ENCODE measurements around the gene SYNJ2.
A peak's percentile ranks its signal among the peaks of the same experiment; 100 is the strongest.

Gene SYNJ2

DNA sequence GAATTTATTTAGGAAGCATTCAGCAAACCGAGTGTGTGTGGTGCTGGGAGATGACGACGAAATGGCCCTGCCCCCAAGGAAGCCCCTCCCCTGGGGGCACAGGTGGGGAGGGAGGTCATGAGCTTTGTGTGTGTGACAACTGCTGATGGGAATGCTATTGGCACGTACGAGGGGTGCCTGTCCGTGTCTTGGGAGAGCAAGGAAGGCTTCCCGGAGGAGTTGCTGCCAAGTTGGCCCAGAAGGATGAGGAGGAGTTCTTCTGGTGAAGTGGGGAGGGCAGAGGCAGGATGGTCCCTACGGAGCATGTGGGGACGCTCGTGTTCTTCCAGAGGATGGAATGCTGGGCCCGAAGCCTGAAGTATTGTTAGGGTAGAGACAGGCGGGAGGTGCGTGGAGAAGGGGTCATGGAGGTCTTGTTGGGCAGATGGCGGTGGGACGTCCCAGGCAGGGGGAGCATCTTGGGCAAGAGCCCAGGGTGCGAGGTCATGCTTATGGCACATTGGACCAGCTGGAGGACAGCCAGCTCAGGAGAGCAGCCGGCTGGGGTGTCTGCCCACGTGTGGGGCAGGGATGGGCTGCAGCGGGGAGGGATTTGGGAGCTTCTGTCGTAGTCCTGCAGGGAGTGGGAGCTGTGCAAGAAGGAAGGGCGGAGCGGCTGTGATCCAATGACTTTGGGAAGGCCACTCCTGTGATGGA is 46.1 kb downstream of the SYNJ2 start:
- no peak for DNase-seq (ENCODE audit: low read depth in 2 of 2)

DNA sequence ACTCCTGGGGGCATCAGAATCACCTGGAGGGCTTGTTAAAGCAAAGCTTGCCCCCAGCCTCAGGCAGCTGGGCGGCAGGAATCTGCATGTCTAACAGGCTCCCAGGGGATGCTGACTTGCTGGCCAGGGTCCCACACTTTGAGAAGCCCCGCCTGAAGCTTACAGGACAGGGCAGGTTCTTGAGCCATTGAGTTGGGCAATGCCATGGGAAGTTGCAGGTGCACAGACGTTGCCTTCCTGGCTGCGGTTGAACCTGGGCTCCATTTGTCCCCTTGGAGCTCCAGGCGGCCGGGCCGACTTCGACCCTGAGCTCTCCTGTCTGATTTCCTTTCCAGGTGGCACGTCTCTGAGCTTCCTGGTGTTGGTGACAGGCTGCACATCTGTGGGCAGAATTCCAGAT is 46.8 kb downstream of the SYNJ2 start:
- DNase-seq (ENCODE audit: low read depth in 2 of 2), result no peak

DNA sequence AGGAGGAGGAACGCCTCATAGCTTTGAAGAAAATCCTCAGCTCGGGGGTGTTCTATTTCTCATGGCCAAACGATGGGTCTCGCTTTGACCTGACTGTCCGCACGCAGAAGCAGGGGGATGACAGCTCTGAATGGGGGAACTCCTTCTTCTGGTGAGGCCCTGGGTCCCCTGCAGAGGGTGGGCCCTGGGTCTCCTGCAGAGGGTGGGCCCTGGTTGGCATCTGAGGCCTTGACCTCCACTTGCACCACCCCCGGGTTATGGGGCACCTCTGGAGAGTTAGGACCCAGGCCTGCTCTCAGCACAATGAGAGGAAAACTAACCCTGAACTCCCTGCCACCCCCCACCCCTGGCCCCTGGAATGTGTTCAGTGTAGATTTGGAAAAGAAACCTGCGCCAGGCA is 47.2 kb downstream of the SYNJ2 start:
- DNase-seq (ENCODE audit: low read depth in 2 of 2), result no peak

DNA sequence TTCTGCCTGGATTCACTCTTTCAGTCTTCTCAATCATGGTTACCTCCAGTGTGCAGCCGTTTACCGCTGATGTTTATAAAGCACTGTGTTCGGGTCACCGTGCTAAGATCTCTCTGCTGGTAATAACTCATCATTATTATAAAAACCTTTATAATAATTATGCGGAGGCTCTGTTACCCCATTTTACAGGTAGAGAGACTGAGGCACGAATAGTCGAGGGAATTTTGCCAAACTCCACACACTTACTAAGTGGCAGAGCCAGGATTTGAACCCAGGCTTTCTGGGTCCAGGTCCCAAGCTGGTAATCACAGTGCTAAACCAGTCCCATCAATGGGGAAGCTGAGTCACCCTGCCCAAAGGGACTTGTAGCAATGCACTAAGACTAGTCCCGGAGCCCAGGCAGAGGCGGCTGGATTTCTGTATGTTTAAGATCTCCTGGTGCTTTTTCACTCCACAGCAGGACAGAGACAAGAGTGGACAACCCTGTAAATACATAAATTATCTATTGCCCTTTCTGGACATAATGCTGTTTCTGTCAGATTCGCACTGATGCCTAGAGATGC is 48.1 kb downstream of the SYNJ2 start:
- DNase-seq (ENCODE audit: low read depth in 2 of 2), result no peak

DNA sequence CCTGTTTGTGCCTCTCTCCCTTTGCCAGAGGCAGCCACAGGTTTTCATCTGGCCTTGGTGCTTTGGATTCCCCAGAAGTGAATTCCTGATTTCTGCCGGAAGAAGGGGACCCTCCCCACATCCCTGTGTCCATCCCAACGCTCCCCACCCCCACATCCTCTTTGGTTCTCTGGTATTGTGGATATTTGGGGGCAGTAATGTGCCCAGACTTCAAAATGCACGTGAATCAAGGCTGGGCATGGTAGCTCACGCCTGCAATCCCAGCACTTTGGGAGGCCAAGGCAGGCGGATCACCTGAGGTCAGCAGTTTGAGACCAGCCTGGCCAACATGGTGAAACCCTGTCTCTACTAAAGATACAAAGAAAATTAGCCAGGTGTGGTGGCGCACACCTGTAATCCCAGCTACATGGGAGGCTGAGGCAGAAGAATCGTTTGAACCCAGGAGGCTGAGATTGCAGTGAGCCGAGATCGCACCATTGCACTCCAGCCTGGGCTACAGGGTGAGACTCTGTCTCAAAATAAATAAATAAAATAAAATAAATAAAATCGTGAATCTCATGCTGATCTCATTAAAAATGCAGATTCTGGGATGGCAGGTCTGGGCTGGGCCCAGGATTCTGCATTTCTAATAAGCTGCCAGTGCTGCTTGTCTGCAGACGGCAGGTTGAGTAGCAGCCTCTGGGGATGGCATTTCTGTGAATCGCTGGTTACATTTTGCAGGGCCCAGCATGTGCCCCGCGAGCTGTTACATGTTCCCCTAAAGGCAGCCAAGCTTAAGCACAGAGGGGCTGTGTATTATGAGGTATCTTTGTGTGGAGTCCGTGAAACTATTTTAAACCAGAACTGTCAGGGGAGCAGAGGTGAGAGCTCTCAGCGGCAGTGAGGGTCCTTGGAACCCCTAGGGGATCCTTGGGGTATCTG is 49.0 kb downstream of the SYNJ2 start:
- DNase-seq (ENCODE audit: low read depth in 2 of 2), result no peak

DNA sequence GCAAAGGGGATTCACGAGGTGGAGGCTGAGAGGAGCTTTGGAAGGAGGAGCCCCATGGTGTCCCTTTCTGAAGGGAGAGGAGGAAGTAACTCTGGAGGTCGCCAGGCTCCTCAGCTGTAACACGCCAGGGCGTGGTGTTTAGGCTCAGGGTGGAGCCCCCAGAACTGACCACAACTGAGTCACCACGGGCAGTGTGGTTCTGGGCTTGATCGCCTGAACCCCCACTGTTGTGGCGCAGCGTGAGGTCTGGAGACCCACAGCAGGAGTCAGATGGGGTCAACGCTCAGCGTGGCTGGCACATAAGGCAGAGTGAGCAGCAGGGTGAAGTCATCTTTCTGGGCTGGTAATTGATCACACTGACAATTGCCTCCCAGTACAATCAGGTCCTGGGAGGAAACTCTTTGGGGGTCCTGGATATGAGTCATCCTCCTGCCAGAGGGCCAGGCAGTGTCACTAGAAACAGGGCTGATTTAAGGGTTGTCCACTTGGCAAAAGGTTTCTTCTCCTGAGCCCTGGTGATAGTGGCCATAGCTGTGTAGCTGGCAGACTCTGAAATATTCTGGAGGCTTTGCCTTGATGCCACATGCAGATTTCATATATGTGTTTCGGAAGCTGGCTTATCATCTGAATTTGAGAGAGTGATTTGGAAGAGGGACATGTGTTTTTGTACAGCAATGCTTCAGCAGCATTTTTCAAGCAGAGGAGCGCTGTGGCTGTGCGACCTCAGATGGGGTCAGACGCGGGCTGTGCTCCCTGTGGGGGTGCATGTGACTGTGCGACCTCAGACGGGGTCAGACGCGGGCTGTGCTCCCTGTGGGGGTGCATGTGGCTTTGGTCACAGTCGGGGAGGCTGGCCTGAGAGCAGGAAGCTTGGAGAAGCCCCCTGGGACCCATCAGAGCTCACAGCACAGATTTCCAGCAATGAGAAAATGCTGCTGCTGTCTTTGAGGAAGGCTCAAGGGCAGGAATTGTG is 50.0 kb downstream of the SYNJ2 start:
- DNase-seq (ENCODE audit: low read depth in 2 of 2), result peak; percentile 68 to 73

DNA sequence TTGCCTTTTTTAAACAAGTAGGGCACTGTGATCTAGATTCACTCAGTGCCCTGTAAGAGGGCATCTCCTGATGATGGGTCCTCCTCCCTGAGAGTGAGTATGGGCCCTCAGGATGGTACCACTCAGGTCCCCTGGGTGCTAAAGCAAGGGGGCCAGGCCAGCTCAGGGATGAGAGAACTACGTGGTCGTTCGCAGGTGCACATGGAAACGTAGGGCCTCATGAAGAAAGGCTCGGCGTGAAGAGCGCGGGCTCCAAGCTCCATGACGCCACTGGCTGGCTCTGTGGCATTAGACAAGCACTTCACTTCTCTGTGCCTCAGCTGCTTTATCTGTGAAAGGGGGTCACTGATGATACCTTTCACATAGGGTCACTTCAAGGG is 50.7 kb downstream of the SYNJ2 start:
- DNase-seq (ENCODE audit: low read depth in 2 of 2), result no peak

DNA sequence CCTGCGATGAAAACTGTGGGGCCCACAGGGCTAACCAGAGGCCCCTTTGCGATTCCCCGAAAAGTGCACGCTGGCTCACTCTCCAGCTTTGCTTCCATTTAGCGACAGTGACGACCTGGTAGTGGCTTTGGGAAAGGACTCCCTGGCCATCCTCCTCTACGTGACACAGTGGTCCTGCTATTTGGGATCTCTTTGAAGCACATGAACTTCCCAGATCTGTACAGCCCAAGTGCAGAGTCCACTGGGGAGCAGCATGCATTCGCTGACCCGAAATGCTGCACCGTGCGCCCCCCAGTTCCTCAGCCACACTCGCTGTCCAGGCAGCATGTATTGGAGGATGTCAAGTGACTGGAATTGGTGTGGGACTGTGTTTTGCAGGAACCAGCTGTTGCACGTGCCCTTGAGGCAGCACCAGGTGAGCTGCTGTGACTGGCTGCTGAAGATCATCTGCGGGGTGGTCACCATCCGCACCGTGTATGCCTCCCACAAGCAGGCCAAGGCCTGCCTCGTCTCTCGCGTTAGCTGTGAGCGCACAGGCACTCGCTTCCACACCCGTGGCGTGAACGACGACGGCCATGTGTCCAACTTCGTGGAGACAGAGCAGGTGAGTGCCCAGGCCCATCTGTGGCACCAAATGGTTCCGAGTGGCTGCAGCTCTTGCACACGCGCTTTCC is 51.6 kb downstream of the SYNJ2 start:
- no peak for DNase-seq (ENCODE audit: low read depth in 2 of 2)

DNA sequence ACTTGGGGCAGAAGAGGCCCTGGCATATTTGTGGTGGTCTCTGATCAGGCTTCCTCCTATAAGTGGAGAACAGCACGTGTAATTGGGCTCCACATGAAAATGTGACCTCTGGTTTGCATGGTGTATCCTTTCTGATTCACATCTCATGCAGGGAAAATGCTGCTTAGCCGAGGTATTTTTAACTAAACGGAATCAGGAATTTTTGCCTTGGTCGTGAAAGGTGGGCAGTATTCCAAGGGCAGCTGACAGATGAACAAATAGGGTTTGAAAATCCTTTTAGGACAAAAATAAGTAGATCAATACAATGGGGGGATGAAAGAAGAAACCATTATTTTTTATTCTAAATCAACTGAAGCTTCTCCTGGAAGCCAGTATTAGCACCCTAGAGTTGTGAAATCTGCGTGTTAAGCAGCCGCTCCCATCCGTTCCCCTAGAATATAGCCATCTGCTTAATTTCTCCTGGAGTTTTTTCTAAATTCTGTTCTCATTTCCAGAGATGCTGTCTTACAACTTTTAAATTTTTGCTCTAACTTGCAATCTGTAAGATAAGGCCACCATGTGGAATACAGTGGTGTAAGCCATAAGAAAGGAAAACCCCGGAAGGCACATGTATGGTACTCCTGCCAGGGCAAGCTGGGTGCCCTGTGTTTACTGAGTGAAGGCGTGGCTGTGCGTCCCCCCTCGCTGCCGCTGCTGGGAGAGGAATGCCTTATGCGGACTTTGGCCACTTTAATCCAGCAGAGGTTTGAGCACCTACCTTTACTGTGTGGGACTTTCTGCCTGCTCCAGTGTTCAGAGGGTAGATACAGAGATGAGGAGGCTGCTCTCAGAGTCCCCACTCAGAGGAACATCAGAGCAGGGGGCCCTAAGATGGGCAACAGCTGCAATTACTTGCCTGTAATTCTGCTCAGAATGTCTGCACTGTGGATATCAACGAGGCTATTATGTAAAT is 52.4 kb downstream of the SYNJ2 start:
- DNase-seq (ENCODE audit: low read depth in 2 of 2), result no peak

DNA sequence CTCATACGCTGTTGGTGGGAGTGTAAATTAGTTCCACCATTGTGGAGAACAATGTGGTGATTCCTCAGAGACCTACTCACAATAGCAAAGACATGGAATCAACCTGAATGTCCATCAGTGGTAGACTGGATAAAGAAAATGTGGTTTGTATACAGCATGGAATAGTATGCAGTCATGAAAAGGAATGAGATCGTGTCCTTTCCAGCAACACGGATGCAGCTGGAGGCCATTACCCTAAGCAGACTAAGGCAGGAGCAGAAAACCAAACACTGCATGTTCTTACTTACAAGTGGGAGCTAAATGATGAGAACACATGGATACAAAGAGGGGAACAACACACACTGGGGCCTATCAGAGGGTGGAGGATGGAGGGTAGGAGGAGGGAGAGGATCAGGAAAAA is 54.6 kb downstream of the SYNJ2 start:
- no peak for DNase-seq (ENCODE audit: low read depth in 2 of 2)

DNA sequence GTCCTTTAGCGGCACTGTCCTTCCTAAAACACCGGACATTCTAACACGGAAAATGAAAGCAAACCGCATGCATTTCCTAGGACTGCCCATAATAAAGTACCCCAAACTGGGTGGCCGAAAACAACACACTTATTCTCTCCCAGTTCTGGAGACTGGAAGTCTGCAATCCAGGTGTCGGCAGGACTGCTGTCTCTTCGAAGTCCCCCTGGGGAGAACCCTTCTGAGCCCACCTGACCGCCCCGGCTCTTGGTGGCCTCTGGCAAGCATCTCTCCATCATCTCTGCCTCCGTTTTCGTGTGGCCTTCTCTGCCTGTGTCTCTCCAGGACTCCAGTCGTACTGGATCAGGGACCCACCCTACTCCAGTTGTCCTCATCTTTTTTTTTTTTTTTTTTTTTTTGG is 55.4 kb downstream of the SYNJ2 start:
- no peak for DNase-seq (ENCODE audit: low read depth in 2 of 2)

DNA sequence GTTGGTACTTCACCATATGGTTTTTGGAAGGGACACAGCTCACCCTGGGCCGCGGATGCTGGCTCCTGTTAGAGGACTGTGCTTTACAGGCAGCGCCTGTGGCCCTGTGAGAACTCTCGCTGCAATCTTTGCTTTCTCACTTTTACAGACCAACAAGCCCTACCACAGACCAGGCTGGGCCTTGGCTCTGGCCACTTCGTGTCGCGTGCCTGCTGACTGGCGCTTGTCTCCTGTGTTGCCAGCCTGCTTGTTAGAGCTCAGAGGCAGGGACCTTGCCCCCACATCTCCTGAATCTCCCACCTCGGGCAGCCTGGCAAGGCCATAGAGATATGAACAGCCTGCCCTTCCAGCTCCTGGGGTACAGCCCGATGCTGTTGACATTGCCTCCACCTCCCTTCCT is 56.1 kb downstream of the SYNJ2 start:
- no peak for DNase-seq (ENCODE audit: low read depth in 2 of 2)

DNA sequence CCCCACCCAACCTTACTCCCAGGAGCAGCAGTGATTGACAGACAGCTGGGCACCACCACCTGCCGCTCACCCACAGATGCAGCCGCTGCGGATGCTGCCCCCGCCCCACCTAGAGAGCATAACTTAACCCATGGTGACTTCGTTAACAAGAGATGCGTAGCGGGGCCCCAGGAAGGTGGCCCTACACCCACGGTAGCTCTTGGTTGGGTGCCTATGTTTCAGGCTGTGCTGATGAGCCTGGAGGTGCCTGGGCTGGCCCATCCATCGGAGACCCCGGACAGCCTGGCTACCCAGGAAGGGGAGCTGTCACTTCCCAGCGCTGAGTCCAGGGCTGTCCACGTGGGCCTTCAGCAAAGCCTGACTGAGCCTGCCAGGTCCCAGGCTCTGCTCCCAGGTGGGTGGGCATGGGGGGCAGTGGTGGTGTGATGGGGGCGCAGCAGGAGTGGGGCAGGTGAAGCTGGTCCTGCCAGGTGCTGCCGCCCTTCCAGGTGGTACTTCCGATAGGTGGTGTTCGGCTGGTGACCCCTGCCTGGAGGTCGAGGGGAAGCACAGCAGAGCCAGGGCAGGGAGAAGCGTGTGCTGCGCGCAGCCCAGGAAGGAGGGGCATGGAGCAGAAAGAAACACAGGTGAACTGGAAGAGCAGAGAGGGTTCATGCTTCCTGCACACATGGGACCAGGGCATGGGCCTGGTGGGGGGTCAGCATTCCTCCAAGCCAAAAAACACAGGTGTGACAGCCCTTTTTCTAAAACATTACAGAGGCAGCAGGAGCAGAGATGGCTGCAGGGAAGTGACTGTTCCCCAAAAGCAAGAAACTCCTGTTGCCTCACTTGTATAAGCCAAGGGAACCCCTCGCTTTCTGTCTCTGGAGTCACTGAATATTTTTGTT is 56.9 kb downstream of the SYNJ2 start:
- no peak for DNase-seq (ENCODE audit: low read depth in 2 of 2)

DNA sequence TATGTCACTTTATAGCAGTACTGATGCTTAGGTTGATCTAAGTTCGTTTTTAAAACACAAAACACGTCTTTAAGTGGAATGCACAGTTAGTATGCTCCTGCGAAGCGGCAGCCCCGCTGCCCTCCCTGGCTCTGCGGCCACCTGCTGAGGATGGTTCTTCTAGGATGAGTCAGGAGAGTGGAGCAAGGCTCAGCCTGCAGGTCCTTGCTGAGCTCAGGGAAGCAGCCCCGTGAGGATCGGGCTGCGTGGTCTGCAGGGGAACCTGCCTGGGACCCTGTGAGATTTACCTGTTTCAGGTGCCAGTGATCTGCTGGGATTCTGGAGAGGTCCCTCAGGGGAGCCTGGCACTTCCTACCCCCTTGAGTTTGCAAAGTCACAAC is 57.5 kb downstream of the SYNJ2 start:
- no peak for DNase-seq (ENCODE audit: low read depth in 2 of 2)

DNA sequence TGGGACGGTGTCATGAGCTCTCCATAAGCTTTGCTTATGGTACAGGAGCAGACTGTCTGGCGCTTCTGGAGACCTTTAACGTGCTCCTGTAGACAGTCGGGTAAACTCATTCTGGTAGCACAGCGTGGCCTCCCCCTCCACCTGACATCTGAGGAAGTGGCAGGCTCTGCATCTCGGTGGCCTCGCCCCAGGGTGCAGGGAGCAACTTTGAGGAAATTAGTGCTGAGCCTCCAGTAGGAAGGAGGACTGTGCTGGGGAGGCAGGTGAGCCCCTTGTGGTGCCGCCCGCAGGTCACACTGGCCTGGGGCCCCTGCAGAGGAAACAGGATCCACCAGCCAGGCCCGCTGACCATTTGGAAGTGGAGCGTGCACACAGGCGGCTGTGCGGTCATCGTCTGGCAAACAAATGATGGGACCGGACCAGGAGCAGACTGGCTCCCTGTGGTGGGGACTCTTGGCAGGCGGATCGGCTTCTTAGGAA is 57.9 kb downstream of the SYNJ2 start:
- DNase-seq (ENCODE audit: low read depth in 2 of 2), result no peak

DNA sequence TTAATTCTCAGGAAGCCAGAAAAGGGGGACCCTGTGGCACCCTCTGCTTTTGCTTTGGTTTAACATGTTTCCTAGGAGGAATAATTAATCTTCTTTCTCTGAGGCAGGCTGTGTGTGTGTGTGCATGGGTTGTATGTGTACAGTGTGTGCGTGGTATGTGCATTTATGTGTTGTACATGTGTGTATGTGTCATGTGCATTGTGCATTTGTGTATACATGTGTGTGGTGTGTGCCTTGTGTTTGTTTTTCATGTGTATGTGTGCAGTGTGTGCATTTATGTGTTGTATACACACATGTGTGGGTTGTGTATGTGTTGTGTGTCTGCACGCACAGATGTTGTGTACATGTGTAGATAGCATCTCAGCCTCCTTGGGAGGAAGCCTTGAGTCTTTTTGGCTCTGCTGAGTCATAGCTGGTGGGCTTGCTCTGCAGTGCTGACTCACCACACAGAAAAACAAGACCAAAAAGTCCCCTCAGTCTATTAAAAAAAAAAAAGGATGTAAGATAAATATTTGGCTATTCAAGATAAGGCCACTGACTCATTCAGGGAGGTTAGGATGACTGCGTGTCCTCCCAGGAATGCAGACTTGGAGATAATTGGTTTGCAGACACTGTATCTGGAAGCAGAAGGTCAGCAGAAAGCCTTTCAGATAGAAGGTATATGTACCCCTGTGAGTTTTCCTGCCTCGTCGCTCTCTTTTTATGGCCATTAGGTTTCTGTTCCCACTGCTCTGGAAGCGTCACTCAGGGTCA is 58.6 kb downstream of the SYNJ2 start:
- peak in 1 of 2 donors; percentile 42 for DNase-seq (ENCODE audit: low read depth in 2 of 2)

DNA sequence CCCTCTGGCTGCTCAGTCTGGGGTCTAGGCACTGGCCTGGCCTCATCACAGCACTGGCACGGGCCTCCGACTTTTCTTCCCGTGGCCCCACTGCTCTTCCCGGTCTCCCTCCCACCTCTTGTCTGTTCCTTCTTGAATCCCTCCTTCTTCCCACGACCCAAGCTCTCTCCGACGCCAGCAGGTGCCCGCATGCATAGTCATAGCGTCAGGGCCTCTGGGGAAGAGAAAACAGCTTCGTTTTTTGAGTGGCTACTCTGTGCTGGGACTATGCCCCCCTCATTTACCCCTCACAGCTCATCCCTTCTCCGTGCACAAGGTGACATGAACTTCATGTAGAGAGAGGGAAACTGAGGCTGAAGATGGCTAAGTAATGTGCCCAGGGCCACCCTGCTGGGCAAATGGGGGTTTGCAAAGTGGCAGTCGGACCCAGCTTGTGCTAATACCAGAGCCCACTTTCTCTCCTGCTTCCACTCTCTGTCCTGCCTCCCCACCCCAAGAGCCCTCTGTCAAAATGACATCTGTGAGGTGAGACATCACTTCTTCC is 59.2 kb downstream of the SYNJ2 start:
- DNase-seq (ENCODE audit: low read depth in 2 of 2), result no peak

DNA sequence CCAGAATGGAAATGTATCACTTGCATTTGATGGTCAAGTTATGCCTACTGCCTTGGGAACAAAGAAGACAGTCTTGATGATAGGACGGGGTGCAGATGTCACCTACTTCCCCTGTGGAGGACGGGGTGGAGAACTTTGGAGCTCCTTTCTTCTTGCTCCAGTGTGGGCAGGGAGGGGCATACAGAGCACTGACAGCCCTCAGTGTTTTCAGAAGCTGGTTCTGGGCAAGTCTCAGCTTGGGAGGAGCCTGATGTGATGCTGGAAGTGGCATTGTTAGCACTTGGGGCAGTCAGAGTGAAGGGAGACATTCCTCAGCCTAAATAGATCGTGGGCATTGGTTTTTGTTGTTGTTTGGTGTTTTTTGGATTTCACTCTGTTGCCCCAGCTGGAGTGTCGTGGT is 59.7 kb downstream of the SYNJ2 start:
- no peak for DNase-seq (ENCODE audit: low read depth in 2 of 2)
